WTC11 (cell line): Measurements from ENCODE around the gene AKAP13. TPM values are rescaled to one million over a fixed set of nuclear protein-coding genes. Genes with fewer than 3 reads are reported as not detected.

Source experiments
- ATAC-seq: fragments of 200-7000 bp; cut with Tn5 transposase; 2 replicates; pipeline ENCODE4 v1.10.0; 2021; ENCODE audit warnings: mild to moderate bottlenecking, moderate library complexity
- CTCF ChIA-PET: fragments of 300-600 bp; sonication (Branson Sonifier 250); formaldehyde crosslinking; loops from one replicate; lab custom pipeline; 2021; ENCODE audit warnings: antibody characterized with exemption; lab: Charles Lee
- POLR2A ChIA-PET: fragments of 350-600 bp; sonication (Branson Sonifier 250); formaldehyde crosslinking; loops from one replicate; lab custom pipeline; 2021; ENCODE audit warnings: antibody characterized with exemption; lab: Charles Lee
- DNase-seq: peaks from one replicate; pipeline ENCODE4 v3.0.0; 2021; ENCODE audit warnings: low spot score
- H3K27ac Mint-ChIP-seq: 2 replicates; pipeline ENCODE4 v1.8.0; 2021; ENCODE audit warnings: mixed read lengths
- H3K27me3 Mint-ChIP-seq: 2 replicates; pipeline ENCODE4 v1.8.0; 2021; ENCODE audit warnings: low read depth, mild to moderate bottlenecking, moderate library complexity, mixed read lengths
- H3K36me3 Mint-ChIP-seq: 2 replicates; pipeline ENCODE4 v1.8.0; 2021; ENCODE audit warnings: mixed read lengths
- H3K4me1 Mint-ChIP-seq: 2 replicates; pipeline ENCODE4 v1.8.0; 2022; ENCODE audit warnings: mixed read lengths
- H3K4me3 Mint-ChIP-seq: 2 replicates; pipeline ENCODE4 v1.8.0; 2021; ENCODE audit warnings: mild to moderate bottlenecking, moderate library complexity, mixed read lengths
- H3K9me3 Mint-ChIP-seq: 2 replicates; pipeline ENCODE4 v1.8.0; 2021; ENCODE audit warnings: mixed read lengths
- ARID4B ChIP-seq: sonication (generic); formaldehyde crosslinking; IDR thresholded peaks from 2 replicates; pipeline ENCODE4 v1.8.0; 2023; ENCODE audit warnings: missing genetic modification reagents, mild to moderate bottlenecking, borderline replicate concordance
- ATF1 ChIP-seq: sonication (generic); formaldehyde crosslinking; IDR thresholded peaks from 2 replicates; pipeline ENCODE4 v1.8.1; 2023; ENCODE audit warnings: mild to moderate bottlenecking, moderate library complexity, missing genetic modification reagents
- E2F1 ChIP-seq: sonication (generic); formaldehyde crosslinking; IDR thresholded peaks from 2 replicates; pipeline ENCODE4 v1.8.0; 2022; ENCODE audit warnings: mild to moderate bottlenecking, missing genetic modification reagents
- ETV6 ChIP-seq: sonication (generic); formaldehyde crosslinking; IDR thresholded peaks from 2 replicates; pipeline ENCODE4 v1.8.1; 2022; ENCODE audit warnings: mild to moderate bottlenecking, missing genetic modification reagents
- FOXP4 ChIP-seq: sonication (generic); formaldehyde crosslinking; IDR thresholded peaks from 2 replicates; pipeline ENCODE4 v1.8.0; 2022; ENCODE audit warnings: mild to moderate bottlenecking, missing genetic modification reagents
- MYBL2 ChIP-seq: sonication (generic); formaldehyde crosslinking; IDR thresholded peaks from 2 replicates; pipeline ENCODE4 v1.8.1; 2023; ENCODE audit warnings: mild to moderate bottlenecking, moderate library complexity, missing genetic modification reagents
- NFYB ChIP-seq: sonication (generic); formaldehyde crosslinking; conservative IDR thresholded peaks from 2 replicates; pipeline ENCODE4 v1.8.0; 2022; ENCODE audit warnings: low read depth, missing genetic modification reagents
- NR3C1 ChIP-seq: sonication (generic); formaldehyde crosslinking; conservative IDR thresholded peaks from 2 replicates; pipeline ENCODE4 v1.8.1; 2023; ENCODE audit warnings: low read depth, mild to moderate bottlenecking, missing genetic modification reagents
- SMAD3 ChIP-seq: sonication (generic); formaldehyde crosslinking; IDR thresholded peaks from 2 replicates; pipeline ENCODE4 v1.8.0; 2022; ENCODE audit warnings: missing genetic modification reagents, mild to moderate bottlenecking, borderline replicate concordance
- SMAD4 ChIP-seq: sonication (generic); formaldehyde crosslinking; IDR thresholded peaks from 2 replicates; pipeline ENCODE4 v1.8.0; 2022; ENCODE audit warnings: mild to moderate bottlenecking, missing genetic modification reagents
- TEAD4 ChIP-seq: sonication (generic); formaldehyde crosslinking; IDR thresholded peaks from 2 replicates; pipeline ENCODE4 v1.8.0; 2022; ENCODE audit warnings: mild to moderate bottlenecking, missing genetic modification reagents
- USF2 ChIP-seq: sonication (generic); formaldehyde crosslinking; IDR thresholded peaks from 2 replicates; pipeline ENCODE4 v1.8.1; 2023; ENCODE audit warnings: mild to moderate bottlenecking, missing genetic modification reagents, moderate library complexity
- ZBTB21 ChIP-seq: sonication (generic); formaldehyde crosslinking; IDR thresholded peaks from 2 replicates; pipeline ENCODE4 v1.8.1; 2023; ENCODE audit warnings: mild to moderate bottlenecking, missing genetic modification reagents, borderline replicate concordance
- ZMAT4 ChIP-seq: fragments of 250-450 bp; sonication (Bioruptor Pico); IDR thresholded peaks from 2 replicates; pipeline ENCODE4 v1.9.0; 2021; ENCODE audit warnings: mild to moderate bottlenecking
- ZNF121 ChIP-seq: sonication (generic); formaldehyde crosslinking; IDR thresholded peaks from 2 replicates; pipeline ENCODE4 v1.8.0; 2023; ENCODE audit warnings: missing genetic modification reagents
- ZNF219 ChIP-seq: sonication (generic); formaldehyde crosslinking; IDR thresholded peaks from 2 replicates; pipeline ENCODE4 v1.8.0; 2023; ENCODE audit warnings: missing genetic modification reagents, mild to moderate bottlenecking, borderline replicate concordance
- ZNF263 ChIP-seq: sonication (generic); formaldehyde crosslinking; IDR thresholded peaks from 2 replicates; pipeline ENCODE4 v1.8.1; 2022; ENCODE audit warnings: low read depth, mild to moderate bottlenecking, moderate library complexity, missing genetic modification reagents
- ZNF396 ChIP-seq: fragments of 250-450 bp; sonication (Bioruptor Pico); IDR thresholded peaks from 2 replicates; pipeline ENCODE4 v1.8.0; 2021; ENCODE audit warnings: mild to moderate bottlenecking, moderate library complexity, borderline replicate concordance
- ZNF512 ChIP-seq: sonication (generic); formaldehyde crosslinking; IDR thresholded peaks from 2 replicates; pipeline ENCODE4 v1.8.1; 2022; ENCODE audit warnings: missing genetic modification reagents, borderline replicate concordance
- total RNA-seq: library from RNA; stranded (reverse); gene quantifications from 3 replicates; pipeline ENCODE4 v1.2.3, GENCODE V29; 2021

AKAP13 gene
- total RNA-seq, 1 experiment from 2014 or later = 50.3 TPM

- TF ChIP-seq FOXP4 (CRISPR knock-in tag) = no peak
- no peak for TF ChIP-seq ZNF512 (CRISPR knock-in tag)
- TF ChIP-seq TEAD4 = no peak
Measured at GRCh38 chr15:85494048-85494777, 113.8 kb downstream of the AKAP13 start (continued).

- Mint-ChIP-seq H3K27ac (no peak overlapping the region; the same call in 1 of the 2 replicates), H3K36me3 (no peaks in the 10 kb centered on the region)
Measured at GRCh38 chr15:85495096-85495495, 114.7 kb downstream of the AKAP13 start.

More at GRCh38 chr15:85495096-85495495, 114.7 kb downstream of the AKAP13 start:
- no peak for ATAC-seq
- ChIA-PET CTCF (interaction anchor here (0.5 to 1.0 kb wide), 2 partner anchors 9 to 116 kb away, joined by 3 to 4 read pairs; no protein-coding TSS in a partner anchor), POLR2A (no interaction called here)
- H3K27me3 Mint-ChIP-seq = no peaks in the 10 kb centered on the region
- no peak overlapping the region for H3K4me3 Mint-ChIP-seq
- H3K9me3 Mint-ChIP-seq = no peaks in the 10 kb centered on the region
- TF ChIP-seq SMAD3 (CRISPR knock-in tag) (no peak), NFYB (no peak), NR3C1 (no peak), MYBL2 (CRISPR knock-in tag) (no peak), ZNF219 (CRISPR knock-in tag) (no peak), ARID4B (CRISPR knock-in tag) (no peak), ETV6 (CRISPR knock-in tag) (no peak), ZMAT4 (CRISPR knock-in tag) (no peak), E2F1 (no peak), ZNF396 (CRISPR knock-in tag) (no peak), ZNF263 (no peak), ATF1 (CRISPR knock-in tag) (no peak), ZNF121 (no peak), ZBTB21 (CRISPR knock-in tag) (no peak), USF2 (no peak), SMAD4 (CRISPR knock-in tag) (no peak)
- H3K4me1 Mint-ChIP-seq = peaks cover 69% of the 10 kb centered on the region
- DNase-seq = no peak
